ENCODE data around the gene SPHKAP.

DNA sequence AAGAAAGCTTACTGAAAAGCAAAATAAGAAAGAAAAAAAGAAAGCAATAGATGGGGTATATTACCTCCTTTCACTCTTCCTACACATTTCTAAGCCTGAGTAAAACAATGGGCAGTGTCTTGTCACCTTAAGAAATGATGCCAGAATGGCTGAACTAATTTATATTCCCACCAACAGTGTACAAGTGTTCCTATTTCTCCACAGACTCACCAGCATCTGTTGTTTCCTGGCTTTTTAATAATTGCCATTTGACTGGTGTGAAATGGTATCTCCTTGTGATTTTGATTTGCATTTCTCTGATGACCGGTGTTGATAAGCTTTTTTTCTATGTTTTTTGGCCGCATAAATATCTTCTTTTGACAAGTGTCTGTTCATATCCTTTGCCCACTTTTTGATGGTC is 98.4 kb downstream of the SPHKAP start:
- TF ChIP-seq, protein P1, sequence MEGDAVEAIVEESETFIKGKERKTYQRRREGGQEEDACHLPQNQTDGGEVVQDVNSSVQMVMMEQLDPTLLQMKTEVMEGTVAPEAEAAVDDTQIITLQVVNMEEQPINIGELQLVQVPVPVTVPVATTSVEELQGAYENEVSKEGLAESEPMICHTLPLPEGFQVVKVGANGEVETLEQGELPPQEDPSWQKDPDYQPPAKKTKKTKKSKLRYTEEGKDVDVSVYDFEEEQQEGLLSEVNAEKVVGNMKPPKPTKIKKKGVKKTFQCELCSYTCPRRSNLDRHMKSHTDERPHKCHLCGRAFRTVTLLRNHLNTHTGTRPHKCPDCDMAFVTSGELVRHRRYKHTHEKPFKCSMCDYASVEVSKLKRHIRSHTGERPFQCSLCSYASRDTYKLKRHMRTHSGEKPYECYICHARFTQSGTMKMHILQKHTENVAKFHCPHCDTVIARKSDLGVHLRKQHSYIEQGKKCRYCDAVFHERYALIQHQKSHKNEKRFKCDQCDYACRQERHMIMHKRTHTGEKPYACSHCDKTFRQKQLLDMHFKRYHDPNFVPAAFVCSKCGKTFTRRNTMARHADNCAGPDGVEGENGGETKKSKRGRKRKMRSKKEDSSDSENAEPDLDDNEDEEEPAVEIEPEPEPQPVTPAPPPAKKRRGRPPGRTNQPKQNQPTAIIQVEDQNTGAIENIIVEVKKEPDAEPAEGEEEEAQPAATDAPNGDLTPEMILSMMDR (optimal IDR thresholded peaks at IDR 0.05 in 1 of 3, IDR thresholded peaks at IDR 0.05 in 1 of 3, conservative IDR thresholded peaks at IDR 0.05 in 1 of 3; ENCODE audit: extremely low read depth in 1 of 3, insufficient read depth in 2 of 3, low read length in 3 of 3): no peak
- no peak for TF ChIP-seq EZH2 (IDR thresholded peaks at IDR 0.05; ENCODE audit: low read length)

Data from keratinocyte (primary cell).